Stimulated activated CD8-positive, alpha-beta memory T cell treated with anti-CD3 and anti-CD28 coated beads, Interleukin-12 subunit alpha, Interleukin-12 subunit beta, amount 100 ng/mL, for 1 hour (primary cell): ENCODE data around the gene SUSD6.
A peak's percentile ranks its signal among the peaks of the same experiment; 100 is the strongest.

ENCODE experiments used
- DNase-seq: peaks from one replicate; pipeline ENCODE4 v3.0.0-alpha.2; 2020; ENCODE audit warnings: low read depth

Gene SUSD6

GRCh38 chr14:69611172-69612013 lies at the start of gene SUSD6:
TSS of gene SUSD6 (plus strand) at chr14:69611596. CDS start at chr14:69658593, 46,997 bp downstream.
- DNase-seq = peak; percentile 76

GRCh38 chr14:69561893-69562292 lies 49.5 kb upstream of the SUSD6 start:
- no peak for DNase-seq

- no peak for DNase-seq
These were observed 43.8 kb upstream of the SUSD6 start for GRCh38 chr14:69567563-69567962.

- no peak for DNase-seq
These were observed 41.5 kb upstream of the SUSD6 start for GRCh38 chr14:69569859-69570258.

- no peak for DNase-seq
These were observed 40.5 kb upstream of the SUSD6 start for GRCh38 chr14:69570836-69571330.

GRCh38 chr14:69571449-69572029 lies 39.9 kb upstream of the SUSD6 start:
- DNase-seq = no peak

- no peak for DNase-seq
These were observed 39.2 kb upstream of the SUSD6 start for GRCh38 chr14:69572030-69572840.

GRCh38 chr14:69572841-69573135 lies 38.6 kb upstream of the SUSD6 start:
- no peak for DNase-seq

GRCh38 chr14:69573205-69573830 lies 38.1 kb upstream of the SUSD6 start:
- no peak for DNase-seq

GRCh38 chr14:69573831-69574262 lies 37.5 kb upstream of the SUSD6 start:
- no peak for DNase-seq

- peak; percentile 58 for DNase-seq
These were observed 37.0 kb upstream of the SUSD6 start, which contains the start of gene CCDC177 for GRCh38 chr14:69574263-69574953. TSS of gene CCDC177 (minus strand) at chr14:69574871. CDS start at chr14:69573622, 1,249 bp downstream.

GRCh38 chr14:69574954-69575295 lies 36.5 kb upstream of the SUSD6 start:
- DNase-seq = no peak

- no peak for DNase-seq
These were observed 31.9 kb upstream of the SUSD6 start for GRCh38 chr14:69579476-69579875.

GRCh38 chr14:69580009-69580577 lies 31.3 kb upstream of the SUSD6 start:
- no peak for DNase-seq

- no peak for DNase-seq
These were observed 30.0 kb upstream of the SUSD6 start for GRCh38 chr14:69581316-69581935.

GRCh38 chr14:69582212-69582611 lies 29.2 kb upstream of the SUSD6 start:
- no peak for DNase-seq

GRCh38 chr14:69582829-69583228 lies 28.6 kb upstream of the SUSD6 start:
- no peak for DNase-seq

- DNase-seq = no peak
These were observed 27.0 kb upstream of the SUSD6 start for GRCh38 chr14:69584389-69584788.

- DNase-seq = no peak
These were observed 25.0 kb upstream of the SUSD6 start for GRCh38 chr14:69586404-69586803.

GRCh38 chr14:69587389-69587788 lies 24.0 kb upstream of the SUSD6 start:
- no peak for DNase-seq

GRCh38 chr14:69591317-69591716 lies 20.1 kb upstream of the SUSD6 start:
- no peak for DNase-seq
